Sigmoid colon (tissue), 4 donors: ENCODE measurements around the gene FGGY.

ENCODE experiments used
- POLR2AphosphoS5 ChIP-seq, 4 donors: sonication (generic); formaldehyde crosslinking; IDR thresholded peaks; one replicate each; pipeline ENCODE4 v1.6.1; 2017; ENCODE audit warnings: antibody characterized with exemption in 4 of 4
- TF ChIP-seq, protein P1 (sequence below), 4 experiments: fragments of 450-650 bp in 3 of 4; fragments of 200-600 bp in 1 of 4; IDR thresholded peaks; one replicate each; pipeline ENCODE4 v1.5.1; 2016 to 2019; ENCODE audit warnings: antibody characterized with exemption in 4 of 4, mild to moderate bottlenecking in 3 of 4, moderate library complexity in 2 of 4

GRCh38 chr1:59282951-59283350 lies 13.9 kb upstream of the FGGY start:
- TF ChIP-seq, protein P1, sequence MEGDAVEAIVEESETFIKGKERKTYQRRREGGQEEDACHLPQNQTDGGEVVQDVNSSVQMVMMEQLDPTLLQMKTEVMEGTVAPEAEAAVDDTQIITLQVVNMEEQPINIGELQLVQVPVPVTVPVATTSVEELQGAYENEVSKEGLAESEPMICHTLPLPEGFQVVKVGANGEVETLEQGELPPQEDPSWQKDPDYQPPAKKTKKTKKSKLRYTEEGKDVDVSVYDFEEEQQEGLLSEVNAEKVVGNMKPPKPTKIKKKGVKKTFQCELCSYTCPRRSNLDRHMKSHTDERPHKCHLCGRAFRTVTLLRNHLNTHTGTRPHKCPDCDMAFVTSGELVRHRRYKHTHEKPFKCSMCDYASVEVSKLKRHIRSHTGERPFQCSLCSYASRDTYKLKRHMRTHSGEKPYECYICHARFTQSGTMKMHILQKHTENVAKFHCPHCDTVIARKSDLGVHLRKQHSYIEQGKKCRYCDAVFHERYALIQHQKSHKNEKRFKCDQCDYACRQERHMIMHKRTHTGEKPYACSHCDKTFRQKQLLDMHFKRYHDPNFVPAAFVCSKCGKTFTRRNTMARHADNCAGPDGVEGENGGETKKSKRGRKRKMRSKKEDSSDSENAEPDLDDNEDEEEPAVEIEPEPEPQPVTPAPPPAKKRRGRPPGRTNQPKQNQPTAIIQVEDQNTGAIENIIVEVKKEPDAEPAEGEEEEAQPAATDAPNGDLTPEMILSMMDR (IDR thresholded peaks at IDR 0.05) = no peak
- no peak for TF ChIP-seq POLR2AphosphoS5 (IDR thresholded peaks at IDR 0.05)
